Fibroblast of skin of left biceps (primary cell): Measurements from ENCODE around the gene ZNF692.
A peak's percentile ranks its signal among the peaks of the same experiment; 100 is the strongest.
"Not testable (repeated sequence)": the region's sequence is repeated elsewhere in the genome, so short reads cannot be mapped to it uniquely, and the experiment has no call there.

Experiments
- DNase-seq, 2 experiments: peaks; one replicate each; pipeline ENCODE4 v3.0.0-alpha.2; 2013; ENCODE audit warnings: low read depth in 2 of 2

The ZNF692 gene

GRCh38 chr1:248858891-248859889, at the start of gene ZNF692:
ZNF692 (minus strand) TSS chr1:248859085; CDS start chr1:248858309, 776 bp downstream.
- DNase-seq: peak; percentile 93 to 94

GRCh38 chr1:248906753-248907661, 48.1 kb upstream of the ZNF692 start:
- DNase-seq: no peak

GRCh38 chr1:248906009-248906752, 47.3 kb upstream of the ZNF692 start, which contains the start of gene PGBD2:
PGBD2 (plus strand) TSS chr1:248906235; CDS start chr1:248913863, 7,628 bp downstream.
- DNase-seq: peak; percentile 78 to 82

- no peak for DNase-seq
These were observed 46.8 kb upstream of the ZNF692 start for GRCh38 chr1:248905662-248906008.

GRCh38 chr1:248904437-248905216, 45.7 kb upstream of the ZNF692 start:
- DNase-seq: no peak

GRCh38 chr1:248901578-248901977, 42.7 kb upstream of the ZNF692 start:
- no peak for DNase-seq

GRCh38 chr1:248900637-248901036, 41.8 kb upstream of the ZNF692 start:
- DNase-seq: no peak

- no peak for DNase-seq
These were observed 38.8 kb upstream of the ZNF692 start for GRCh38 chr1:248897412-248898337.

- DNase-seq: no peak
These were observed 36.0 kb upstream of the ZNF692 start for GRCh38 chr1:248894837-248895236.

GRCh38 chr1:248892590-248892989, 33.7 kb upstream of the ZNF692 start:
- DNase-seq: no peak

GRCh38 chr1:248891758-248892157, 32.9 kb upstream of the ZNF692 start:
- no peak for DNase-seq

GRCh38 chr1:248890549-248891498, 31.9 kb upstream of the ZNF692 start:
- no peak for DNase-seq

- DNase-seq: not testable (repeated sequence)
These were observed 31.0 kb upstream of the ZNF692 start for GRCh38 chr1:248889914-248890243.

GRCh38 chr1:248886237-248886895, 27.5 kb upstream of the ZNF692 start:
- no peak for DNase-seq

GRCh38 chr1:248885646-248886045, 26.8 kb upstream of the ZNF692 start:
- DNase-seq: no peak

GRCh38 chr1:248884632-248885295, 25.9 kb upstream of the ZNF692 start:
- no peak for DNase-seq

GRCh38 chr1:248882427-248882826, 23.5 kb upstream of the ZNF692 start:
- DNase-seq: not testable (repeated sequence)
